H1 (cell line): ENCODE measurements around the gene WNT2.

ENCODE experiments used
- CTCF ChIP-seq, 3 experiments: IDR thresholded peaks; 1 replicate in 2 of 3; 2 replicates in 1 of 3; pipeline versions ENCODE4 v1.5.1 to v1.6.1; 2011; ENCODE audit warnings: low read length in 3 of 3, mild to moderate bottlenecking in 3 of 3, inconsistent platforms in 2 of 3, low read depth in 1 of 3, moderate library complexity in 1 of 3; ENCODE audit not compliant: insufficient read depth in 1 of 3; ENCODE audit errors: control extremely low read depth in 1 of 3
- EGR1 ChIP-seq: IDR thresholded peaks from 2 replicates; pipeline ENCODE4 v1.6.1; 2011; ENCODE audit warnings: low read depth, low read length, borderline replicate concordance
- EP300 ChIP-seq, 2 experiments: IDR thresholded peaks; 1 replicate in 1 of 2; 2 replicates in 1 of 2; pipeline ENCODE4 v1.6.1; 2011 to 2012; ENCODE audit warnings: low read depth in 2 of 2, low read length in 2 of 2, mild to moderate bottlenecking in 2 of 2, borderline replicate concordance in 1 of 2, inconsistent platforms in 1 of 2, moderate library complexity in 1 of 2
- HDAC6 ChIP-seq: IDR thresholded peaks from one replicate; pipeline ENCODE4 v1.7.1; 2012; ENCODE audit warnings: low read depth, mild to moderate bottlenecking, inconsistent platforms, low read length, moderate library complexity
- JUN ChIP-seq: IDR thresholded peaks from 2 replicates; pipeline ENCODE4 v1.6.1; 2011; ENCODE audit warnings: low read depth, mild to moderate bottlenecking, improper control_type of control experiment, low read length
- MAX ChIP-seq: IDR thresholded peaks from 2 replicates; pipeline ENCODE4 v1.6.1; 2012; ENCODE audit warnings: inconsistent platforms
- POLR2A ChIP-seq, 2 experiments: IDR thresholded peaks; 1 replicate in 1 of 2; 2 replicates in 1 of 2; pipeline ENCODE4 v1.6.1; 2011; ENCODE audit warnings: low read depth in 2 of 2, low read length in 2 of 2, mild to moderate bottlenecking in 2 of 2; ENCODE audit errors: control extremely low read depth in 1 of 2
- POLR2AphosphoS5 ChIP-seq: IDR thresholded peaks from 2 replicates; pipeline ENCODE4 v1.6.1; 2011; ENCODE audit warnings: low read depth, low read length
- RAD21 ChIP-seq, 2 experiments: IDR thresholded peaks in 1 of 2; conservative IDR thresholded peaks in 1 of 2; 2 replicates each; pipeline ENCODE4 v1.6.1; 2011; ENCODE audit warnings: low read depth in 2 of 2, low read length in 2 of 2, improper control_type of control experiment in 1 of 2, inconsistent platforms in 1 of 2, mild to moderate bottlenecking in 1 of 2, moderate library complexity in 1 of 2
- SIN3A ChIP-seq, 2 experiments: IDR thresholded peaks in 1 of 2; conservative IDR thresholded peaks in 1 of 2; 2 replicates each; pipeline ENCODE4 v1.6.1; 2011 to 2012; ENCODE audit warnings: low read length in 2 of 2, improper control_type of control experiment in 1 of 2, low read depth in 1 of 2, mild to moderate bottlenecking in 1 of 2
- SRF ChIP-seq: IDR thresholded peaks from 2 replicates; pipeline ENCODE4 v1.6.1; 2011; ENCODE audit warnings: mild to moderate bottlenecking, low read depth, low read length, moderate library complexity
- TEAD4 ChIP-seq: IDR thresholded peaks from 2 replicates; pipeline ENCODE4 v1.6.1; 2012; ENCODE audit warnings: low read depth, low read length, inconsistent platforms, mixed read lengths
- ZNF274 ChIP-seq: IDR thresholded peaks from 2 replicates; pipeline ENCODE4 v1.7.0; 2012; ENCODE audit warnings: low read length, borderline replicate concordance; ENCODE audit errors: extremely low read depth

- no peak for TF ChIP-seq EP300 (IDR thresholded peaks at IDR 0.05; ENCODE audit: borderline replicate concordance in 1 of 2, low read depth in 2 of 2, low read length in 2 of 2)
- TF ChIP-seq CTCF (IDR thresholded peaks at IDR 0.05; ENCODE audit: control extremely low read depth in 1 of 3, insufficient read depth in 1 of 3, low read depth in 1 of 3, low read length in 3 of 3) = no peak
- TF ChIP-seq SRF = no peak
- no peak for TF ChIP-seq TEAD4
- TF ChIP-seq HDAC6 = no peak
- no peak for TF ChIP-seq ZNF274
- TF ChIP-seq JUN = no peak
- no peak for TF ChIP-seq MAX
- no peak for TF ChIP-seq POLR2AphosphoS5
- no peak for TF ChIP-seq EGR1
- no peak for TF ChIP-seq RAD21 (IDR thresholded peaks at IDR 0.05 in 1 of 2, conservative IDR thresholded peaks at IDR 0.05 in 1 of 2; ENCODE audit: low read depth in 2 of 2, low read length in 2 of 2)
- no peak for TF ChIP-seq POLR2A (IDR thresholded peaks at IDR 0.05; ENCODE audit: control extremely low read depth in 1 of 2, low read depth in 2 of 2, low read length in 2 of 2)
- no peak for TF ChIP-seq SIN3A (conservative IDR thresholded peaks at IDR 0.05 in 1 of 2, IDR thresholded peaks at IDR 0.05 in 1 of 2; ENCODE audit: low read depth in 1 of 2, low read length in 2 of 2)
Measured at GRCh38 chr7:117297606-117298005, 25.3 kb downstream of the WNT2 start.
